Measurements from ENCODE around the gene DPP7. TPM values are rescaled to one million over a fixed set of nuclear protein-coding genes. Genes with fewer than 3 reads are reported as not detected.
A peak's percentile ranks its signal among the peaks of the same experiment; 100 is the strongest.

Gene DPP7
- total RNA-seq (2014; rRNA removed; shearing (Covaris generic)), result 134 and 142 TPM in 2 replicates
- 145 and 148 TPM in 2 replicates for polyA plus RNA-seq (2016; fragmentation: Nextera tagmentation; extraction: Ambion mirVana)

DNA sequence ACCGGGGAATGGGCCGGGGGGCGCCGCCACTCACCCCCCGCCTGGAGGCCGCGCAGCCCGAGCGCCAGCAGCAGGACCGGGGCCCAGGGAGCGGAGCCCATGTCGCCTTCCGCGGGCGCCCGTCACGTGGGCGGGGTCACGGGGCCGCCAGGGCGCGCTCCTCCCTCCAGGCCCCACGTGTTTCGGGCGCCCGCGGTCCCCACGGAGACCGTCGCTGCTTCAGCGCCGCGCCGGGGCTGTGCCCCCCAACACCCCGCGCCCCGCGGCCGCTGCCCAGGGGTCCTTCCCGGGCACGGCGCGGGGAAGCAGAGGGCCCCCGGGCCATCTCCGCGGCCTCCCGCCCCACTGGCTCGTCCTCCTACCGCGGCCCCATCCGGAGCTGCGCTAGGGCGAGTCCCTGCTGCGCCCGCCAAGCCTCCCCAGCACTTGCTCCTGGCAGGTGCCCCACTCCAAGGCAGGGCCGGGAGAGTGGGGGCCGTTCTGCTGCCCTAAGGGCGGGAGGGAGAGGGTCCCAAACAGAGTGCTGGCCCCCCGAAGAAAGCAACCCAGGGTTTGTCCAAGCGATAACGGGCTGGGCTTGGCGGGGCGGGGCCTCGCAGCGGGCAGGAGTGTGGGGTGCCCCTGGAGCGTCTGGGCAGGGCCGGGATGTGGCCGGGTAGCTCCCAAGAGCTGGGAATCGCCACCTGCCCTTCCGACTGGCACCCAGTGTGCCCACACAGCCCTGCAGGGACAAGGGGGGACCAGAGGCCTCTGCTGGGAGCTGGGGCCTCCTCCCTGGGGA is at the start of gene DPP7:
Gene DPP7 (minus strand): TSS at position 121 of the 781 bp plus-strand sequence. CDS start 20 bp downstream, at position 101.
- Histone ChIP-seq H3K36me3 (ENCODE audit: low read depth) (no peaks in the 10 kb centered on the region), H3F3A (ENCODE audit: insufficient read depth) (no peaks in the 10 kb centered on the region), H2AFZ (peak within 1 kb of the TSS; percentile 78), H3K9ac (peak within 1 kb of the TSS; percentile 78), H3K4me3 (peak within 1 kb of the TSS; percentile 78), H3K4me1 (ENCODE audit: insufficient read depth) (no peaks in the 10 kb centered on the region), H4K20me1 (ENCODE audit: insufficient read depth) (no peaks in the 10 kb centered on the region), H3K9me3 (ENCODE audit: low read depth) (no peaks in the 10 kb centered on the region), H3K9me2 (ENCODE audit: insufficient read depth) (no peaks in the 10 kb centered on the region), H3K4me2 (ENCODE audit: unreplicated experiment) (peak within 1 kb of the TSS; percentile 73), H3K79me2 (ENCODE audit: insufficient read depth) (no peaks in the 10 kb centered on the region), H3K27ac (no peak within 1 kb of the TSS), H3K27me3 (replicated peaks; ENCODE audit: insufficient read depth) (no peaks in the 10 kb centered on the region)
- 10 to 18% methylated on average over 20 to 50 of the region's 70 CpGs for WGBS, 2 experiments (ENCODE audit: low coverage in 1 of 2, low lambda C conversion rate in 2 of 2, missing lambda C conversion rate in 2 of 2)
- DNase-seq, result peak; percentile 83
- TF ChIP-seq EZH2phosphoT487 (IDR thresholded peaks at IDR 0.05; ENCODE audit: insufficient read depth, low read depth), result no peak
- no peak for TF ChIP-seq EZH2 (IDR thresholded peaks at IDR 0.05; ENCODE audit: insufficient read depth, poor library complexity, severe bottlenecking)
- in situ Hi-C loops (cut with MboI), result loop anchor here (25.0 kb wide), 1 partner anchor 297 kb away; the partner anchor contains the start of genes EXD3 and NOXA1

DNA sequence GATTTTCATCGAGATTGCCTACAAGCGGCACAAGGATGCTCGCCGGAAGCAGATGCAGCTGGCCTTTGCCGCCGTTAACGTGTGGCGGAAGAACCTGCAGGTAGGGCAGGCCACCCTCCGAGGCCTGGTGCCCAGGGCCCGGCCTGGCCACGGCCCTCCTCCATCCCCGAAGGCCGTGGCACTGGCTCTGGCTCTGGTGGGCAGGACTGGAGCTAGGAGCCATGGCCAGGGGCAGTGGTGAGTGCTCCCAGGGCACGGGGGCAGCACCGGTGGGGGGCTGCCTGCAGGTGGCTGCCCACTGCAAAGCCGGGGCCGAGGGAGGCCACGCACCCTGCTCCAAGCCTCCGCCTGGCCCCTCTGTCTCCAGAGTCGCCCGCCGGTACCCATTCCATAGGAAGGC is 49.3 kb upstream of the DPP7 start:
- H3K27me3 ChIP-seq (replicated peaks; ENCODE audit: insufficient read depth), result peaks cover 53% of the 10 kb centered on the region
- no peaks in the 10 kb centered on the region for H3K36me3 ChIP-seq (ENCODE audit: low read depth)
- H3K4me1 ChIP-seq (ENCODE audit: insufficient read depth), result no peaks in the 10 kb centered on the region
- H3K4me3 ChIP-seq, result no peak overlapping the region
- H3K9me3 ChIP-seq (ENCODE audit: low read depth), result no peaks in the 10 kb centered on the region
- no peak for DNase-seq
- 73 to 75% methylated on average over 21 to 22 of the region's 22 CpGs for WGBS, 2 experiments (ENCODE audit: low coverage in 1 of 2, low lambda C conversion rate in 2 of 2, missing lambda C conversion rate in 2 of 2)
- in situ Hi-C loops (cut with MboI), result no loop called here
- no peaks in the 10 kb centered on the region for H4K20me1 ChIP-seq (ENCODE audit: insufficient read depth)
- no peaks in the 10 kb centered on the region for H3K79me2 ChIP-seq (ENCODE audit: insufficient read depth)
- H3K4me2 ChIP-seq (ENCODE audit: unreplicated experiment), result no peak overlapping the region
- H3F3A ChIP-seq (ENCODE audit: insufficient read depth), result no peaks in the 10 kb centered on the region
- H3K9ac ChIP-seq, result no peak overlapping the region
- H3K9me2 ChIP-seq (ENCODE audit: insufficient read depth), result no peaks in the 10 kb centered on the region
- no peak overlapping the region for H3K27ac ChIP-seq
- TF ChIP-seq EZH2phosphoT487 (IDR thresholded peaks at IDR 0.05; ENCODE audit: insufficient read depth, low read depth) (no peak), EZH2 (IDR thresholded peaks at IDR 0.05; ENCODE audit: insufficient read depth, poor library complexity, severe bottlenecking) (no peak)
- no peak overlapping the region for H2AFZ ChIP-seq

DNA sequence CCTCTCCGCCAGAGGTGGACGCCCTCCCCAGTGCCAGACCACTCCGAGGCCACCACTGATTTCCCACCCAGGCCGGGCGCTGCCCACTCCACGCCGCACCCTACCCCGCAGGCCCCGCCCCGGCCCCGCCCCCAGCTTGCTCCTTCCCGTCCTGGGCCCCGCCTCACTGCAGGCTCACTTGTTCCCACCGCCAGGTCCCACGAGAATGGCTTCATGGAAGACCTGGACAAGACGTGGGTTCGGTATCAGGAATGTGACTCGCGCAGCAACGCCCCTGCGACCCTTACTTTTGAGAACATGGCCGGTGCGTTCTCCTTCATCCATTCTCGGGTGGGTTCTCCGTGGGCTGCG is 48.8 kb upstream of the DPP7 start:
- peaks cover 58% of the 10 kb centered on the region for H3K27me3 ChIP-seq (replicated peaks; ENCODE audit: insufficient read depth)
- no peaks in the 10 kb centered on the region for H3K4me1 ChIP-seq (ENCODE audit: insufficient read depth)
- TF ChIP-seq EZH2 (IDR thresholded peaks at IDR 0.05; ENCODE audit: insufficient read depth, poor library complexity, severe bottlenecking) (no peak), EZH2phosphoT487 (IDR thresholded peaks at IDR 0.05; ENCODE audit: insufficient read depth, low read depth) (no peak)
- no peaks in the 10 kb centered on the region for H4K20me1 ChIP-seq (ENCODE audit: insufficient read depth)
- DNase-seq, result peak; percentile 37
- H3K27ac ChIP-seq, result no peak overlapping the region
- H3K36me3 ChIP-seq (ENCODE audit: low read depth), result no peaks in the 10 kb centered on the region
- H3K4me2 ChIP-seq (ENCODE audit: unreplicated experiment), result peak overlapping the region; percentile 70
- H3K79me2 ChIP-seq (ENCODE audit: insufficient read depth), result no peaks in the 10 kb centered on the region
- peak overlapping the region; percentile 52 for H2AFZ ChIP-seq
- in situ Hi-C loops (cut with MboI), result no loop called here
- 27 to 40% methylated on average over 17 to 26 of the region's 26 CpGs for WGBS, 2 experiments (ENCODE audit: low coverage in 1 of 2, low lambda C conversion rate in 2 of 2, missing lambda C conversion rate in 2 of 2)
- H3K4me3 ChIP-seq, result peak overlapping the region; percentile 50
- H3F3A ChIP-seq (ENCODE audit: insufficient read depth), result no peaks in the 10 kb centered on the region
- H3K9me3 ChIP-seq (ENCODE audit: low read depth), result no peaks in the 10 kb centered on the region
- H3K9ac ChIP-seq, result no peak overlapping the region
- no peaks in the 10 kb centered on the region for H3K9me2 ChIP-seq (ENCODE audit: insufficient read depth)

DNA sequence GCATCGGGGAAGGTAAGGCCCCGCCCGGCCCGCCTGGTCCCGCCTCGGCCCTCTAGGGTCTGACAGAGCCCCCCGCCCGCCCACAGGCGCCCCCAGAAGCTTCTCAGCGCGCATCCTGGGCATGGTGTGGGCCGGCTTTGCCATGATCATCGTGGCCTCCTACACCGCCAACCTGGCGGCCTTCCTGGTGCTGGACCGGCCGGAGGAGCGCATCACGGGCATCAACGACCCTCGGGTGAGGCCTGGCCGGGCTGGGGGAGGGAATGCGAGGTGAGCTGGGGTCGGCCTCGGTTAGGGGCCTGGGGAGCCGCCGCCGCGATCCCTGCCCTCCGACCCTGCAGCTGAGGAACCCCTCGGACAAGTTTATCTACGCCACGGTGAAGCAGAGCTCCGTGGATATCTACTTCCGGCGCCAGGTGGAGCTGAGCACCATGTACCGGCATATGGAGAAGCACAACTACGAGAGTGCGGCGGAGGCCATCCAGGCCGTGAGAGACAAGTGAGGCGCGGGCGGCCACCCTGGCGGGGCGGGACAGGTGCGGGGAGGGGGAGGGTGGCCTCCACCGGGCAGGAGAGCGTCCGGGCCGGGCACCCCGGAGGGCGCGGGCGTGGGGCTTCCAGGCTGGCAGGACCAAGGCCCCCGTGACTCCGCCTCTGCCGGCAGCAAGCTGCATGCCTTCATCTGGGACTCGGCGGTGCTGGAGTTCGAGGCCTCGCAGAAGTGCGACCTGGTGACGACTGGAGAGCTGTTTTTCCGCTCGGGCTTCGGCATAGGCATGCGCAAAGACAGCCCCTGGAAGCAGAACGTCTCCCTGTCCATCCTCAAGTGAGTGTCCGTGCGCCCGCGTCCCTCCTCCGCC is 48.2 kb upstream of the DPP7 start:
- Histone ChIP-seq H3K4me2 (ENCODE audit: unreplicated experiment) (peak overlapping the region; percentile 70), H3K4me3 (peak overlapping the region; percentile 50), H2AFZ (peak overlapping the region; percentile 52)

More for the DNA sequence above, 48.2 kb upstream of the DPP7 start:
- no peaks in the 10 kb centered on the region for H3K4me1 ChIP-seq (ENCODE audit: insufficient read depth)
- H3K27me3 ChIP-seq (replicated peaks; ENCODE audit: insufficient read depth), result peaks cover 57% of the 10 kb centered on the region
- H3F3A ChIP-seq (ENCODE audit: insufficient read depth), result no peaks in the 10 kb centered on the region
- H3K27ac ChIP-seq, result no peak overlapping the region
- H4K20me1 ChIP-seq (ENCODE audit: insufficient read depth), result no peaks in the 10 kb centered on the region
- no peaks in the 10 kb centered on the region for H3K36me3 ChIP-seq (ENCODE audit: low read depth)
- peak; percentile 53 for DNase-seq
- no peaks in the 10 kb centered on the region for H3K79me2 ChIP-seq (ENCODE audit: insufficient read depth)
- no peaks in the 10 kb centered on the region for H3K9me3 ChIP-seq (ENCODE audit: low read depth)
- WGBS, 2 experiments (ENCODE audit: low coverage in 1 of 2, low lambda C conversion rate in 2 of 2, missing lambda C conversion rate in 2 of 2), result 2 to 3% methylated on average over 39 to 67 of the region's 74 CpGs
- no peaks in the 10 kb centered on the region for H3K9me2 ChIP-seq (ENCODE audit: insufficient read depth)
- TF ChIP-seq EZH2phosphoT487 (IDR thresholded peaks at IDR 0.05; ENCODE audit: insufficient read depth, low read depth) (no peak), EZH2 (IDR thresholded peaks at IDR 0.05; ENCODE audit: insufficient read depth, poor library complexity, severe bottlenecking) (no peak)
- in situ Hi-C loops (cut with MboI), result no loop called here
- no peak overlapping the region for H3K9ac ChIP-seq

All from GM23248 (cell line).